ENCODE measurements around the gene AZGP1.
A peak's percentile ranks its signal among the peaks of the same experiment; 100 is the strongest.
"Not testable (repeated sequence)": the region's sequence is repeated elsewhere in the genome, so short reads cannot be mapped to it uniquely, and the experiment has no call there.

The AZGP1 gene

GRCh38 chr7:99975782-99976521, at the start of gene AZGP1:
AZGP1 (minus strand) TSS chr7:99976031; CDS start chr7:99976020, 11 bp downstream.
- no peak for DNase-seq

DNA sequence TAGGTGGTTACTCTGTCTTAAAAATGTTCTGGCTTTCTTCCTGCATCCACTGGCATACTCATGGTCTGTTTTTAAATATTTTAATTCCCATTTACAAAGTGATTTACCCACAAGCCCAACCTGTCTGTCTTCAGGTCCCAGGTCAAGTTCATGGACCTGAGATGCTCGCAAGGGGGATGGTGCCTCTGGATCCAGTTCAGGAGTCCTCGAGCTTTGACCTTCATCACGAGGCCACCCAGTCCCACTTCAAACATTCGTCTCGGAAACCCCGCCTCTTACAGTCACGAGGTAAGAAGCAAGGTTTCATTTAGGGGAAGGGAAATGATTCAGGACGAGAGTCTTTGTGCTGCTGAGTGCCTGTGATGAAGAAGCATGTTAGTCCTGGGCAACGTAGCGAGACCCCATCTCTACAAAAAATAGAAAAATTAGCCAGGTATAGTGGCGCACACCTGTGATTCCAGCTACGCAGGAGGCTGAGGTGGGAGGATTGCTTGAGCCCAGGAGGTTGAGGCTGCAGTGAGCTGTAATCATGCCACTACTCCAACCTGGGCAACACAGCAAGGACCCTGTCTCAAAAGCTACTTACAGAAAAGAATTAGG, 48.3 kb upstream of the AZGP1 start:
- DNase-seq = no peak

DNA sequence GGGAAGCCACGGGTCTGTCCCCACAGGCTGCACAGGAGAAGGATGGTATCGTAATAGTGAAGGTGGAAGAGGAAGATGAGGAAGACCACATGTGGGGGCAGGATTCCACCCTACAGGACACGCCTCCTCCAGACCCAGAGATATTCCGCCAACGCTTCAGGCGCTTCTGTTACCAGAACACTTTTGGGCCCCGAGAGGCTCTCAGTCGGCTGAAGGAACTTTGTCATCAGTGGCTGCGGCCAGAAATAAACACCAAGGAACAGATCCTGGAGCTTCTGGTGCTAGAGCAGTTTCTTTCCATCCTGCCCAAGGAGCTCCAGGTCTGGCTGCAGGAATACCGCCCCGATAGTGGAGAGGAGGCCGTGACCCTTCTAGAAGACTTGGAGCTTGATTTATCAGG, 47.7 kb upstream of the AZGP1 start:
- no peak for DNase-seq

GRCh38 chr7:100022621-100023020, 46.8 kb upstream of the AZGP1 start:
- no peak for DNase-seq

- DNase-seq = no peak
These were observed 45.5 kb upstream of the AZGP1 start for GRCh38 chr7:100021297-100021696.

DNA sequence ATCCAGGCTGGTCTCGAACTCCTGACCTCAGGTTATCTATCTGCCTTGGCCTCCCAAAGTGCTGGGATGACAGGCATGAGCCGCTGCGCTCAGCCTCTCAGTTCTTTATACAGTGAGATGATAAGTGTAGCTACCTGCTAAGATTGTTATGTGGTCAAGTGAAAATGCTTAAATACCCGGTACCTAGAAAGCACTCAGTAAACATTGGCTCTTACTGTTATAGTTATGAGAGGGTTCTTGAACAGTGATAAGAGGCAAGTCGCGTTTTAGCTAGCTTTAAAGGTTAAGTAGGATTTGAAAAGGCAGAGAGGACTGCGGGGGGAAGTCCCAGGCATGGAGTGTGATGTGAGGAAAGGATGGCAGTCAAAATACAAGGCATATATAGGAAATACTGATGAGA, 44.1 kb upstream of the AZGP1 start:
- DNase-seq = no peak

DNA sequence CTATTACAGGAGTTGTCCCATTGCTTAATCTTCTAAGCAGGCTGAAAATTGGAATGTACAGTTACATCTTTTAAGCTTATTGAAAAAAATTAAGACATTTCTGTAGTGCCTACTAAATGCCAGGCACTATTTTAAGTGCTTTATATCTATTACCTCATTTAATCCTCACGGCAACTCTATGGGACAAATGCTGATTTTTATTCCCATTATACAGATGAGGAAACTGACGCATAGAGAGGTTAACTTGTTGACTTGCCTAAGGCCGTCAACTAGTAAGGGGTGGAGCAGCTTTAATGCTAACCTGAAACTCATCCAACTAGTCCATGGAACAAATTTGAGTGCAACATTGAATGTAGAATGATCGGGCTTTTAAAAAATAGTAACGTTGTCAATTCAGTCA, 42.0 kb upstream of the AZGP1 start:
- no peak for DNase-seq

DNA sequence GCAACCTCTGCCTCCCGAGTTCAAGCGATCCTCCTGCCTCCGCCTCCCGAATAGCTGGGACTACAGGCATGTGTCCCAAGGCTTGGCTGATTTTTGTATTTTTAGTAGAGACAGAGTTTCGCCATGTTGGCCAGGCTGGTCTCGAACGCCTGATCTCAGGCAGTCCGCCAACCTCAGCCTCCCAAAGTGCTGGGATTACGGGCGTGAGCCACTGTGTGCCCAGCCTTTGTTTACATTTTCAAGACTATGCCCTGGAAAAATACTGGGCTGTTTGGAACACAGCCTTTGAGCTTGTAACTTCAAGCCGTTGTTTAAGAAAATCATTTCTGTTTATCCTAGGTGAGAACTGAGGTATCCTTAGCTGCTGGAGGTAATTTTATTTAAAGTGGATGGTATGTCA, 41.5 kb upstream of the AZGP1 start:
- DNase-seq = no peak

- no peak for DNase-seq
These were observed 40.5 kb upstream of the AZGP1 start for GRCh38 chr7:100016215-100016901.

GRCh38 chr7:100015232-100016214, 39.7 kb upstream of the AZGP1 start, which contains the start of gene ZKSCAN1:
ZKSCAN1 (plus strand) TSS chr7:100015596; CDS start chr7:100023507, 7,911 bp downstream.
- peak; percentile 74 to 76 for DNase-seq

- peak in 1 of 2 donors; percentile 27 for DNase-seq
These were observed 37.5 kb upstream of the AZGP1 start for GRCh38 chr7:100013328-100013676.

DNA sequence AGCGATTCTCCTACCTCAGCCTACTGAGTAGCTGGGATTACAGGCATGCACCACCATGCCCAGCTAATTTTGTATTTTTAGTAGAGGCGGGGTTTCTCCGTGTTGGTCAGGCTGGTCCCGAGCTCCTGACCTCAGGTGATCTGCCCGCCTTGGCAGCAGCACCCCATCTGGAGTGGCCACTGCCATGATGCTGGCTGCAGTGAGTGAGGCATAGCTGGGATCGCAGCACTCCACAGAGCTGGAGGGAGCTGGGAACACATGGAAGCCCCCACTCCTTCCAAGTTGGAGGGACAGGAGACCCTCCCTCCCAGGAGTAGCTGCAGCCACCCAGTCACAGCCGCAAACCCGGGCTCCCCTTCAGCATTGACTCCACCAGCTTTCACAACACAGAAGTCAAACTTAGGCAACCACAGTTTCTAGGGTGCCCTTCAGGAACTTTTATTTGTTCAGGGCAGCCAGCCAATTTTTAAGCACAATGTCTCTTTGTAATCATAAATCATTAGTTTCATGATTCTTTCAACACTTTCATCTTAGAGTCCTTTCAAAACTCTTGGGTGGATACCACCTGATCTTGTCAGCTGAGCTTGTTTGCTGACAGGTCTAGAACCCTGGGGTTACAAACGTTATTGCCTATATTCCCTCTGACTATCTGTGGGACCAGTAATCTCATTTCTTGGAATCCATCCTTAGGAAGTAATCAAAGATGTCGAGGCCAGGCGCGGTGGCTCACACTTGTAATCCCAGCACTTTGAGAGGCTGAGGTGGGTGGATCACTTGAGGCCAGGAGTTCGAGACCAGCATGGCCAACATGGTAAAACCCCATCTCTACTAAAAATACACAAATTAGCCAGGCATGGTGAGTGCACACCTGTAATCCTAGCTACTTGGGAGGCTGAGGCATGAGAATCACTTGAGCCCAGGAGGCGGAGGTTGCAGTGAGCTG, 36.8 kb upstream of the AZGP1 start:
- DNase-seq = not testable (repeated sequence)

GRCh38 chr7:100011516-100011915, 35.7 kb upstream of the AZGP1 start:
- DNase-seq = no peak

GRCh38 chr7:100010901-100011300, 35.1 kb upstream of the AZGP1 start:
- no peak for DNase-seq

GRCh38 chr7:100009952-100010351, 34.1 kb upstream of the AZGP1 start:
- not testable (repeated sequence) for DNase-seq

GRCh38 chr7:100008525-100008924, 32.7 kb upstream of the AZGP1 start:
- no peak for DNase-seq

DNA sequence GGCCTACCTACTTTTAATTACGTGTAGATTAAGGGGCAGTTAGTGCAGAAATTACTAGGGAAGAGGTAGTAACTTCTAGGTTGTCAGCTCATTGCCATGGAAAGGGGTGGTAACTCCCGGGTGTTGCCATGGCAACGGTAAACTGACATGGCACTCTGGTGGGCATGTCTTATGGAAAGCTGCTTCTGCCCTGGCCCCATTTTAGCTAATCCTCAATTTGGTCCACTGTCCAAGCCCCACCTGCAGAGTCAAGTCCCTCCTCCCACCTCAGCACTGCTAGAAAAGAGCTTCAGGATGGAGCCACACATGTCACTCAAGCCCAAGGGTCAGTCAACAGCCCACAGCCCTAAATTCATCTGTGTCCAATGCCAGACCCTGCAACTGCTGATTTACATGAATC, 32.1 kb upstream of the AZGP1 start:
- DNase-seq = no peak

- DNase-seq = no peak
These were observed 28.2 kb upstream of the AZGP1 start for GRCh38 chr7:100003711-100004661.

DNA sequence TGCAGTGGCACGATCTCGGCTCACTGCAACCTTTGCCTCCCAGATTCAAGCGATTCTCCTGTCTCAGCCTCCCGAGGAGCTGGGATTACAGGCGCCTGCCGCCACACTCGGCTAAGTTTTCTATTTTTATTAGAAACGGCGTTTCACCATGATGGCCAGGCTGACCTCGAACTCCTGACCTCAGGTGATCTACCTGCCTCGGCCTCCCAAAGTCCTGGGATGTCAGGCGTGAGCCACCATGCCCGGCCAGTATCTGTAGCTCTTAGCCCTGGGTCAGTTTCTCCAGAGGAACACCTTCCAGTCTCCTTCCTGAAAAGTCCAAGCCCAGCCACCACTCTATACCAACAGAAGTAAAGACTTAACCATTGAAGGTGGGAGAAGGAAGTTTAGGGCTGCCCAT, 24.4 kb upstream of the AZGP1 start:
- no peak for DNase-seq

- DNase-seq = peak in 1 of 2 donors; percentile 56
These were observed 21.8 kb upstream of the AZGP1 start for GRCh38 chr7:99997545-99998137.
